22Rv1 (cell line): ENCODE measurements around the gene LRRN2.

Experiments
- ZFX ChIP-seq: fragments of 450-650 bp; IDR thresholded peaks from 2 replicates; pipeline ENCODE4 v1.6.1; 2017; ENCODE audit warnings: antibody characterized with exemption, borderline replicate concordance
- TF ChIP-seq, protein P1 (sequence below): fragments of 450-650 bp; IDR thresholded peaks from 2 replicates; pipeline ENCODE4 v1.5.1; 2017; ENCODE audit warnings: mild to moderate bottlenecking

DNA sequence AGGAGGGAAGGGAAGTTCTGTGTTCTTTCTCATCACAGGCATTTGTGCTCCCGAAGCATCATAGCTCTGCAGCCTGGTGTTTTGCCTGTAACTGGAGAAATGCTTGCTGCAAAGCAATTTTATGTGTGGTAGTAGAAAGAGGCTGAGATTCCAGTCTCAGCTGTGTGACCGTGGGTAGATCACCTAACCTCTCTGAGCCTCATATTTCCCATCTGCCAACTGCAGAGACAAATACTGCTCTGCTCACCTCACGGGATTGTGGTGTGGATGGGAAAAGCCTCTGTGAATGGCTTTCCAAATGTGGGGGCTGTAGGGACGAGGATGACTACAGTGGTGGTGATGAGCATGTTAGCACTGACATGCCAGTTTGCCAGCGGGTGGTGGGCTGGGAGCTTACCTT, 85.3 kb downstream of the LRRN2 start:
- TF ChIP-seq, protein P1, sequence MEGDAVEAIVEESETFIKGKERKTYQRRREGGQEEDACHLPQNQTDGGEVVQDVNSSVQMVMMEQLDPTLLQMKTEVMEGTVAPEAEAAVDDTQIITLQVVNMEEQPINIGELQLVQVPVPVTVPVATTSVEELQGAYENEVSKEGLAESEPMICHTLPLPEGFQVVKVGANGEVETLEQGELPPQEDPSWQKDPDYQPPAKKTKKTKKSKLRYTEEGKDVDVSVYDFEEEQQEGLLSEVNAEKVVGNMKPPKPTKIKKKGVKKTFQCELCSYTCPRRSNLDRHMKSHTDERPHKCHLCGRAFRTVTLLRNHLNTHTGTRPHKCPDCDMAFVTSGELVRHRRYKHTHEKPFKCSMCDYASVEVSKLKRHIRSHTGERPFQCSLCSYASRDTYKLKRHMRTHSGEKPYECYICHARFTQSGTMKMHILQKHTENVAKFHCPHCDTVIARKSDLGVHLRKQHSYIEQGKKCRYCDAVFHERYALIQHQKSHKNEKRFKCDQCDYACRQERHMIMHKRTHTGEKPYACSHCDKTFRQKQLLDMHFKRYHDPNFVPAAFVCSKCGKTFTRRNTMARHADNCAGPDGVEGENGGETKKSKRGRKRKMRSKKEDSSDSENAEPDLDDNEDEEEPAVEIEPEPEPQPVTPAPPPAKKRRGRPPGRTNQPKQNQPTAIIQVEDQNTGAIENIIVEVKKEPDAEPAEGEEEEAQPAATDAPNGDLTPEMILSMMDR = no peak
- TF ChIP-seq ZFX = no peak
